HG02970 (cell line): Measurements from ENCODE around the gene PPIL6.

Source experiments
- ATAC-seq: cut with Tn5 transposase; IDR thresholded peaks from one replicate; pipeline ENCODE4 v1.9.1; 2021; ENCODE audit warnings: mild to moderate bottlenecking, moderate library complexity, moderate number of reproducible peaks; ENCODE audit not compliant: unreplicated experiment, low FRiP score

Gene PPIL6

DNA sequence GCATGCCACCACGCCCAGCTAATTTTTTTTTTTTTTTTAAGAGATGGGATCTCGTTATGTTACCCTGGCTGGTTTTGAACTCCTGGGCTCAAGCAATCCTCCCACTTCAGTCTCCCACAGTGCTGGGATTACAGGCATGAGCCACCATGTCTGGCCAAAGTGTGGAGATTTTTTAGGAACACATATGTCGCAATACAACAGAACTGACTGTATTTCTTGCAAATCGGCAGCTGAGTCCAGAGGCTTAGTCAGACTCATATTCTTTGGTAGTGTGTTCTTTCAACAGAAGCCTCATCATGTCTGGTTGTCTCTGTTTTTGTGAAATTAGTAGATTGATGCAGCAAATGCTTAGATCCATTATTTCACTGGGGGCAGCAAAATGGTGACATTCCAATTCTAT is 34.2 kb downstream of the PPIL6 start:
- ATAC-seq, result no peak

GRCh38 chr6:109397020-109397419 is 43.4 kb downstream of the PPIL6 start:
- ATAC-seq, result no peak

DNA sequence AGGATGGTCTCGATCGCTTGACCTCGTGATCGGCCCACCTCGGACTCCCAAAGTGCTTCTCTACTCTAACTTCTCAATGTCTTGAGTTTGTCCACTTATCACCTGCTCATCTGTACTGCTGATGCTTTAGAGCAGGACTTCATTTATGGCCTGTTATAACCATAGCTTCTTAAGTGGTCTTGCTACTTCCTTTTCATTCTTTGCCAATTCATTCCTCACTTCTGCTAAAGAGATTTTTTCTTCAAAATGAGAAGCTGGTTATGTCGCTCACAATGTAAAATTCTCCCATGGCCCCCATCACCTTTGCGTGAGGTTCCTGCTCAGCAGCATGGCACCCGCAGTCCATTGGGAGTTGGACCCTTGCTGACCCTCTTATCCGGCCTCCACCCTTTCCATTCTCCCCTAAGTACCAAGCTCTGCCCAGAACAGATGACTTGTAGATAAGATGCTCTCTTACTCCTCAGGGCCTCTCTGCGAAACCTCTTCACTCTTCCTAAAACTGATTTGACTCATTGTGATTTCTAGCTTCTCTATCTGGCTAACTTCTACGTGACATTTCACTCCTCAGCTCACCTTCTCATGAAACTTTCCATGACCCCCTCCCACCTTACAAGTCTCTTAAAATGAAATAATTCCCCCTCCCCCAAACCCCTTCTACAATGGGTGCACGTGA is 44.2 kb downstream of the PPIL6 start:
- no peak for ATAC-seq

- ATAC-seq, result no peak
Observed at GRCh38 chr6:109393886-109394281, 46.5 kb downstream of the PPIL6 start.

- no peak for ATAC-seq
Observed at GRCh38 chr6:109393157-109393885, 47.1 kb downstream of the PPIL6 start.

GRCh38 chr6:109389650-109390274 is 50.7 kb downstream of the PPIL6 start:
- ATAC-seq, result no peak

GRCh38 chr6:109388265-109388664 is 52.2 kb downstream of the PPIL6 start:
- ATAC-seq, result no peak

GRCh38 chr6:109383438-109383940 is 56.9 kb downstream of the PPIL6 start:
- ATAC-seq, result no peak

- ATAC-seq, result peak; percentile 75
Observed at GRCh38 chr6:109382576-109383437, 57.6 kb downstream of the PPIL6 start.

GRCh38 chr6:109381747-109382575 is 58.5 kb downstream of the PPIL6 start, which contains the start of gene CD164:
TSS of gene CD164 (minus strand) at chr6:109382467. CDS start at chr6:109382378, 89 bp downstream.
- ATAC-seq, result peak; percentile 57

DNA sequence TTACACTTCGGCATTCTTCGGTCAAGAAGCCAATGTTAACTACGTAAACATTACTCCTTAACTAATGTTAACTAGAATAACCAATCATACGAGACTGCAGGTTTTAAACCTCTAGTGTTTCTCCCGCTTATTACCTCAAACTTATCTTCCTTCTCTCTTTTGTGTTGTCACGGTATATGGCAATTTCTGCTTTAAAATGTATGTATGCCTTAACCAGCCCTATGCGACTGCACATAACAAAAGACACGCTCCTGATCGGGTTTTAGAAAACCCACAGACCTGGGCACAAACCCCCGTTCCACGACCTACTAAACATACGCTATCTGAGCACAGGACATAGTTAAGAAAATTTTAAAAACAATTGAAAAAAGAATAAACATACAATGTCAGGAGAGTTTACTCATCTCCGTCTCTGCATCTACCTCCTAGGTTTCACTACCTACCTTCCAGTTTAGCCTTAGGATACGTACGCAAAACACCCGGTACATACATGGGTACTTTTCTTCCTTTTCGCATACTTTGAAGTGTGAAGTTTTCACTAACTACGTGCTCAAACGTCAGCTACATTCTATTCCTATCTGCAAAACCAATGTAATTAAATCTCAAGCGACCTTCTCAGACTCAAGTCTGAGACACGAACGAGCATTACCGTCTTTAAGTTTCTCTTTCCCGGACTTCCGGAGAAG is 59.2 kb downstream of the PPIL6 start:
- ATAC-seq, result no peak

GRCh38 chr6:109379711-109380110 is 60.7 kb downstream of the PPIL6 start:
- ATAC-seq, result no peak

GRCh38 chr6:109377717-109378116 is 62.7 kb downstream of the PPIL6 start:
- ATAC-seq, result no peak

DNA sequence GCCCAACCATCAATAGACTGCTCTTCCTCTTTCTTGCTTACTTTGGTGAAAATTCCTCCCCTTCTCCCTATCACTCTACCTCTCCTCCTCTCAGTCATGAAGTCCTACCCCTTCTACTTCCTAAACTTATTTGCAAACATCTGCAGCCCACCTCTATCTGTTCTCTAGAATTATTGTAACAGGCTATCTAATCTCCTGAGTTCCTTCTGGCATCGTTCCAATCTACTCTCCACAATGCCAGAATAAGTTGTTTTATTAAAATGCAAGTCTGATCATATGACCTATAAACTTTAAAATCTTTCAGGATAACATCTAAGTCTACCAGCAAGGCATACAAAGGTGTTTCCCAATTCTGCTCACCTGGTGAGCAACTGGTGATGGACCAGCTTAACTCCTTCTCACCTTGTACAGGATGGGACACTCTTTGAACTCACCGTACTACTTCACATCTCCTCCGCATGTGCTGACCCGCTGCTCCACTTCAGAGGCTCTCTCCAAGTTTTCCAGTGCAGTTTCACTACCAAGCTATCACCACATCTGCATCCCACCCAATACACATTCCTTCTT is 66.0 kb downstream of the PPIL6 start:
- ATAC-seq, result no peak

GRCh38 chr6:109373762-109374161 is 66.7 kb downstream of the PPIL6 start:
- peak; percentile 87 for ATAC-seq

DNA sequence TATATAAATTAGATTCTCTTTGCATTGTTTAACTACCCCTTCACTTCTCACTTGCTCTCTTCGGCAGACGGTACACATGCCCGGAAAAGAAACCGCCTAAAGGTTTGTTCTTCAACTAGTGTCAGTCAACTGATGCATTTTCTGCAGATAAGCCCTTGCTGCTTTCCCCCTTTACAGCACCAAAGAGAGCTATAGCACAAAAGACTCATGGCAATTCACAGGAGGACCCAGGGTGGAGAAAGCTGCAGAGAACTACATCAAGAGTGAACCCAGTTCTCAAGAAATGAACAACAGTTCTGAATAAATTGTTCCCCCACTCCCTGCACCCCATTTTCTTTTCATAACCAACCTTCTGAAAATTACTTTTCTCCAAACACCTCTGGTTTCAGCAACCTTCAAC is 67.1 kb downstream of the PPIL6 start:
- ATAC-seq, result peak; percentile 7

DNA sequence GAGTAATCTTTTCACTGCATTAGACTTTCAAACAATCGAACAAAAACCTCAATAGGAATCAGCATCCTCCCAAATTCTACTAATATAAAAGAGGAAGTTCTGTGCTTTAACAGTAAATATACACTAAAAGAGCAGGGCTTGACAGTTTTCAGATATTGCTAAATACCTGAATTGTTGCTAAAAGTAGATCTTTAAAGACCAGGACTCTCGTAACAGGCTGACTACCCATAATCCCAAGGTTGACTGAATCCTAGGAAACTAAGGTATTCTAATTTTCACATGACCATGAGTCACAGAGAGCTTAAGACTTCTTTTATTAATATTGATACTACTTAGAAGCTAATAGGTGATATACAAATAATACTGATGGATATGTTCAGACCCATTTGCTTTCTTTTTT is 68.3 kb downstream of the PPIL6 start:
- no peak for ATAC-seq

GRCh38 chr6:109370792-109371191 is 69.6 kb downstream of the PPIL6 start:
- ATAC-seq, result no peak

- no peak for ATAC-seq
Observed at GRCh38 chr6:109370336-109370735, 70.1 kb downstream of the PPIL6 start.
